Mesenchymal stem cell (in vitro differentiated cells and primary cell): Measurements from ENCODE around the gene C3orf20.

Experiments
- DNase-seq: peaks from one replicate; pipeline ENCODE4 v3.0.0-alpha.2; 2013
- H2AFZ ChIP-seq: one replicate; pipeline ENCODE4 v1.6.1; 2013; ENCODE audit warnings: low read depth, mild to moderate bottlenecking, control low read depth, inconsistent platforms, low read length, moderate library complexity
- H2AK5ac ChIP-seq: 2 replicates; pipeline ENCODE4 v1.6.1; 2013; ENCODE audit warnings: low read length, moderate library complexity, mild to moderate bottlenecking, inconsistent platforms; ENCODE audit not compliant: severe bottlenecking
- H2BK120ac ChIP-seq: one replicate; pipeline ENCODE4 v1.6.1; 2013; ENCODE audit warnings: low read depth, mild to moderate bottlenecking, inconsistent platforms, low read length, moderate library complexity
- H2BK12ac ChIP-seq, 2 experiments: one replicate each; pipeline ENCODE4 v1.6.1; 2013; ENCODE audit warnings: inconsistent platforms in 2 of 2, low read length in 2 of 2, mild to moderate bottlenecking in 2 of 2, moderate library complexity in 2 of 2, control low read depth in 1 of 2
- H2BK15ac ChIP-seq: one replicate; pipeline ENCODE4 v1.6.1; 2013; ENCODE audit warnings: mild to moderate bottlenecking, low read depth, inconsistent platforms; ENCODE audit not compliant: poor library complexity, severe bottlenecking
- H2BK5ac ChIP-seq: 2 replicates; pipeline ENCODE4 v1.6.1; 2013; ENCODE audit warnings: low read depth, mild to moderate bottlenecking, low read length, control low read depth, inconsistent platforms; ENCODE audit not compliant: poor library complexity, severe bottlenecking
- H3K14ac ChIP-seq, 2 experiments: one replicate each; pipeline ENCODE4 v1.6.1; 2013; ENCODE audit warnings: inconsistent platforms in 2 of 2, low read length in 2 of 2, control low read depth in 1 of 2, mild to moderate bottlenecking in 1 of 2, moderate library complexity in 1 of 2
- H3K18ac ChIP-seq, 2 experiments: one replicate each; pipeline ENCODE4 v1.6.1; 2013; ENCODE audit warnings: inconsistent platforms in 2 of 2, low read length in 2 of 2, control low read depth in 1 of 2, low read depth in 1 of 2, mild to moderate bottlenecking in 1 of 2
- H3K23ac ChIP-seq, 2 experiments: one replicate each; pipeline ENCODE4 v1.6.1; 2013; ENCODE audit warnings: inconsistent platforms in 2 of 2, low read length in 2 of 2, mild to moderate bottlenecking in 2 of 2, moderate library complexity in 2 of 2, control low read depth in 1 of 2
- H3K27ac ChIP-seq: 2 replicates; pipeline ENCODE4 v1.5.1; 2013; ENCODE audit warnings: mild to moderate bottlenecking, moderate library complexity, low read length, control low read depth, inconsistent platforms; ENCODE audit not compliant: poor library complexity, severe bottlenecking
- H3K27me3 ChIP-seq, 2 experiments: 2 replicates each; pipeline versions ENCODE4 v1.6.1 to v1.7.0; 2013; ENCODE audit warnings: low read length in 2 of 2, mild to moderate bottlenecking in 2 of 2, moderate library complexity in 2 of 2, control low read depth in 1 of 2, inconsistent platforms in 1 of 2; ENCODE audit not compliant: control insufficient read depth in 1 of 2, insufficient read depth in 1 of 2
- H3K36me3 ChIP-seq, 2 experiments: 2 replicates each; pipeline versions ENCODE4 v1.6.1 to v1.7.0; 2013; ENCODE audit warnings: low read length in 2 of 2, control low read depth in 1 of 2, inconsistent platforms in 1 of 2, low read depth in 1 of 2, mild to moderate bottlenecking in 1 of 2; ENCODE audit not compliant: insufficient read depth in 2 of 2, control insufficient read depth in 1 of 2
- H3K4ac ChIP-seq, 2 experiments: one replicate each; pipeline ENCODE4 v1.6.1; 2013; ENCODE audit warnings: inconsistent platforms in 2 of 2, low read length in 2 of 2, mild to moderate bottlenecking in 2 of 2, moderate library complexity in 2 of 2, control low read depth in 1 of 2, low read depth in 1 of 2
- H3K4me1 ChIP-seq: 2 replicates; pipeline ENCODE4 v1.6.1; 2013; ENCODE audit warnings: low read depth, low read length, control low read depth; ENCODE audit not compliant: control insufficient read depth, insufficient read depth
- H3K4me2 ChIP-seq: 2 replicates; pipeline ENCODE4 v1.6.1; 2013; ENCODE audit warnings: low read length, mild to moderate bottlenecking, inconsistent platforms; ENCODE audit not compliant: poor library complexity, severe bottlenecking
- H3K4me3 ChIP-seq, 2 experiments: 2 replicates each; pipeline versions ENCODE4 v1.5.1 to v1.7.0; 2013; ENCODE audit warnings: low read length in 2 of 2, mild to moderate bottlenecking in 2 of 2, control low read depth in 1 of 2, low read depth in 1 of 2; ENCODE audit not compliant: insufficient read depth in 1 of 2
- H3K79me1 ChIP-seq: replicated peaks from 2 replicates; pipeline ENCODE4 v1.6.1; 2013; ENCODE audit warnings: mild to moderate bottlenecking, control low read depth, low read length, inconsistent platforms; ENCODE audit not compliant: poor library complexity, severe bottlenecking
- H3K9ac ChIP-seq: 2 replicates; pipeline ENCODE4 v1.7.0; 2013; ENCODE audit warnings: mild to moderate bottlenecking, low read length, moderate library complexity
- H3K9me3 ChIP-seq: 2 replicates; pipeline ENCODE4 v1.7.0; 2013; ENCODE audit warnings: mild to moderate bottlenecking, low read length; ENCODE audit not compliant: control insufficient read depth
- H4K8ac ChIP-seq: one replicate; pipeline ENCODE4 v1.6.1; 2013; ENCODE audit warnings: inconsistent platforms, mild to moderate bottlenecking, low read length, moderate library complexity
- H4K91ac ChIP-seq: one replicate; pipeline ENCODE4 v1.6.1; 2013; ENCODE audit warnings: mild to moderate bottlenecking, low read length, inconsistent platforms
- WGBS: methylation state at CpG from one replicate; pipeline ENCODE4 v1.1.7; 2013; ENCODE audit warnings: mixed read lengths; 5-methylcytosine and 5-hydroxymethylcytosine counted together

C3orf20 gene

DNA sequence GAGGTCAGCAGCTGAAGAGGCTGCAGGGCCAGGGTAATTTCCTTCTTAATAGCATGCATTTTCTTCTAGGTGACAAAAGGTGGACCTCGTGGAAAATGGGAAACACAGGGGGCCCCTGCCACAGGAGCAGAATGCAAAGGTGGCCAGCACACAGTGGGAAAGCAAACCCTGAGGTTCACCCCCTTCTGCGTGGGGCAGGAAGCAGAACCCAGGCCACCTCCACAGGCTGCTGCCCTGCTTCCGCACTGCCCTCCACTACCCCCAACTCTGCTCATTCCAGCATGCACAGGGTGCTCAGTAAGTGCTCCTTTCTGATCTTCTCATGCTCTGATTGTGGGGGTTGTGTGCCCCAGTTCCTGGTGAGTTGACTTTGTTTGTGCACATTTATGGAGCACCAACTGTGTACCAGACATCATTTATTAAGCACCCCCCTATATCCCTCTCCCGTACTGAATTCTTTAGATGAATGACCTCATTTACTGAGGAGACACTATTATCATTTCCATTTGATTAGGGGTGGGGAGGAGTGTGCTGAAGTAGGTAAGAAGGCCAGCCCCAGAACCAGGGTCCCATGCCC lies 131.1 kb downstream of the C3orf20 start:
- DNase-seq = no peak
- no peak overlapping the region for H2BK5ac ChIP-seq
- no peak overlapping the region for H3K4me2 ChIP-seq
- no peak overlapping the region for H3K23ac ChIP-seq
- H3K18ac ChIP-seq = no peak overlapping the region
- H3K4me3 ChIP-seq = no peak overlapping the region
- H2AK5ac ChIP-seq = no peak overlapping the region
- no peak overlapping the region for H4K8ac ChIP-seq
- H4K91ac ChIP-seq = no peak overlapping the region
- no peak overlapping the region for H2BK15ac ChIP-seq
- H3K36me3 ChIP-seq = no peaks in the 10 kb centered on the region
- no peak overlapping the region for H2AFZ ChIP-seq
- no peak overlapping the region for H2BK12ac ChIP-seq
- no peak overlapping the region for H2BK120ac ChIP-seq
- no peak overlapping the region for H3K4ac ChIP-seq
- H3K27ac ChIP-seq = no peak overlapping the region
- H3K79me1 ChIP-seq = no peaks in the 10 kb centered on the region
- H3K9ac ChIP-seq = no peak overlapping the region
- WGBS = 57% methylated on average over 3 of the region's 4 CpGs
- peaks cover 65 to 84% of the 10 kb centered on the region in 2 experiments for H3K27me3 ChIP-seq
- H3K14ac ChIP-seq = no peak overlapping the region
- peaks cover 3% of the 10 kb centered on the region for H3K4me1 ChIP-seq
- no peaks in the 10 kb centered on the region for H3K9me3 ChIP-seq

DNA sequence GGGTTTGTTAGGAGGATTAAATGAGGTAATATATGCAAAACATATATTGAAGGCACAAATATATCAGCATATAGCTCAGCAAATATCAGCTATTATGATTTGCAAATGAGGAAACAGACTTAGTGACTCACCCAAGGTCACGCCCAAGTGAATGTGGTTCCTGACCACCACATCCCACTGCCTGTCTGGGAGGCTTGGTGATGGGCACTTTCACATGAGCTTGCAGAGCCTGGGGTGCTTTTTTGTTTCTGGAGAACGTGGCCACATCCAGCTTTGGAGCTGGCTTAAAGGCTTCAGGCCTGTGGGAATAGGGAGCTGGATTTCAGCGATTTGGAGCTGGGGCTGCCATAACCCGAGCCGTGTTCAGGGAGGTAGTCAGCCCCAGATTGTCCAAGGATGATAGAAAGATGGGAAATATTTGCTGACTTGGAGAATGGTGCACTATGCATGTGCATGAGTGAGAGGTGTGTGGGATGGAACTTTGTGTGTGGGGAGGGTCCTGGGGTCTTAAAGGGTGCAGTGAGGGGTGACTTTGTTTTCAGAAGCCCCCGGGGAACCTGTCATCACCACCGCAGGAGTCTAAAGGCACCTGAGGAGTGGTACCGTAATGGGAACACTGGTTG lies 131.8 kb downstream of the C3orf20 start:
- Histone ChIP-seq H4K91ac (no peak overlapping the region), H3K4ac (no peak overlapping the region), H2BK5ac (no peak overlapping the region), H3K18ac (no peak overlapping the region), H3K23ac (no peak overlapping the region), H3K27me3 (peaks cover 68 to 84% of the 10 kb centered on the region in 2 experiments), H3K4me1 (peaks cover 3% of the 10 kb centered on the region), H2AFZ (no peak overlapping the region), H2BK15ac (no peak overlapping the region), H3K27ac (no peak overlapping the region), H3K9ac (no peak overlapping the region), H2BK12ac (no peak overlapping the region), H2BK120ac (no peak overlapping the region), H3K4me3 (no peak overlapping the region), H3K9me3 (no peaks in the 10 kb centered on the region), H3K79me1 (no peaks in the 10 kb centered on the region), H2AK5ac (no peak overlapping the region), H3K4me2 (no peak overlapping the region), H3K36me3 (no peaks in the 10 kb centered on the region), H4K8ac (no peak overlapping the region), H3K14ac (no peak overlapping the region)
- DNase-seq = no peak
- 72% methylated on average over 8 of the region's 8 CpGs for WGBS

DNA sequence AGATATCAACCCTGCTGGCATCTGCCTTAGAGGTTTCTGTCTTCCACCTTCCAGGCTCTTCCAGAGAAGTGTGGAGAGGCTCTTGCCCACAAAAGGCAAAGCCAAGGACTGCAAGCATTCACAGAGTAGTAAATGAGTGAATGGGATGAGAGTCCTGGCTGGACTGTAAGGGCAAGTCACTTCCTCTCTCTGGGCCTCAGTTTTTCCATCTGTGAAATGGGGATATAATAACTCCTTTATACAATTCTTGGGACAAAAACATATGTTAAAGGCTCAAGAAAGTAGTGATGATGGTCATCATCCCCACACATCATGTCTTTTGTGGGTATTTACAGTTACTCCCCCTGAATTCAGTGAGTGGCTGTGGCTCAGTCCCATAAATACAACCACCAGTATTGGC lies 133.1 kb downstream of the C3orf20 start:
- no peak overlapping the region for H3K18ac ChIP-seq
- H3K36me3 ChIP-seq = no peaks in the 10 kb centered on the region
- H3K4me2 ChIP-seq = no peak overlapping the region
- no peak overlapping the region for H2AFZ ChIP-seq
- no peak overlapping the region for H3K9ac ChIP-seq
- H3K79me1 ChIP-seq = no peaks in the 10 kb centered on the region
- H2BK15ac ChIP-seq = no peak overlapping the region
- H2BK12ac ChIP-seq = no peak overlapping the region
- H2AK5ac ChIP-seq = no peak overlapping the region
- no peak overlapping the region for H3K23ac ChIP-seq
- H3K4me3 ChIP-seq = no peak overlapping the region
- H3K27me3 ChIP-seq = peaks cover 76 to 84% of the 10 kb centered on the region in 2 experiments
- no peak overlapping the region for H3K4ac ChIP-seq
- DNase-seq = no peak
- no peak overlapping the region for H2BK5ac ChIP-seq
- H3K9me3 ChIP-seq = no peaks in the 10 kb centered on the region
- no peak overlapping the region for H3K14ac ChIP-seq
- no peak overlapping the region for H4K91ac ChIP-seq
- H3K27ac ChIP-seq = no peak overlapping the region
- no peak overlapping the region for H2BK120ac ChIP-seq
- peaks cover 3% of the 10 kb centered on the region for H3K4me1 ChIP-seq
- H4K8ac ChIP-seq = no peak overlapping the region

DNA sequence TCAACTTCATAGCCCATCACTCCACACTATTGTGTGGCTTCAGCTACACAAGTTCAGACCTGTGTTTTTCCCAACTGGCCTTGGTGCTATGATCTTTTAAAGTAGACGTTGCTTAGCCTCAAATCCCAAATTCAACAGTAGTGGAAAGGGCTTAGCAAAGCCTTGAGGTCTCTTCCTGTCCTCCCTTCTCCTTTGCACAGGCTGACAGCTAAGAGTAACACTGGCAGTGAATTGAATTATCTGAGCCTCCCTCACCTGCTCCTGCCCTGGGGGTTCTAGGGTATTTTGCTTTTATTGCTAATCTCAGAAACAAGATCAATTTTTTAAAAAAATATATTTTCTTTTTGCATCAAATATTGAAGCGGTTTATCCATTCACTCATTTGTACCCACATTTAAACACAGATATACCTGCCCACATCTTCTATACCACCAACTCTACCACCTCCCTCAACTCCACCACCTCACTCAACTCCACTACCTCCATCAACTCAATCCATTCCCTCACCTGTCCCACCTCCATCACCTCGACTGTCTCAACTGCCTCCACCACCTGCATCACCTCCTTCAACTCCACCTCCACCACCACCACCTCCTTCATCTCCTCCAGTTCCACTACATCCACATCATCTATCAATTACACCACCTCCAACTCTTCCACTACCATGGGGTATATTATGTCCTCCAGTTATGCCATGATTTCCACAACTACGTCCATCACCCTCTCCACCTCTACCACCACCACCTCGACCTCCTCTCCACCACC lies 133.7 kb downstream of the C3orf20 start:
- no peak overlapping the region for H3K4me2 ChIP-seq
- no peak overlapping the region for H3K23ac ChIP-seq
- H3K27me3 ChIP-seq = peaks cover 80 to 84% of the 10 kb centered on the region in 2 experiments
- H3K4ac ChIP-seq = no peak overlapping the region
- no peak overlapping the region for H4K91ac ChIP-seq
- no peak overlapping the region for H3K27ac ChIP-seq
- H2BK5ac ChIP-seq = no peak overlapping the region
- no peak overlapping the region for H2BK15ac ChIP-seq
- no peaks in the 10 kb centered on the region for H3K79me1 ChIP-seq
- H3K14ac ChIP-seq = no peak overlapping the region
- H4K8ac ChIP-seq = no peak overlapping the region
- H3K18ac ChIP-seq = no peak overlapping the region
- no peak for DNase-seq
- 73% methylated on average over 5 of the region's 5 CpGs for WGBS
- H2AFZ ChIP-seq = no peak overlapping the region
- no peak overlapping the region for H2BK12ac ChIP-seq
- no peaks in the 10 kb centered on the region for H3K9me3 ChIP-seq
- H3K4me1 ChIP-seq = peaks cover 3% of the 10 kb centered on the region
- no peak overlapping the region for H3K4me3 ChIP-seq
- H3K9ac ChIP-seq = no peak overlapping the region
- no peak overlapping the region for H2BK120ac ChIP-seq
- H3K36me3 ChIP-seq = no peaks in the 10 kb centered on the region
- no peak overlapping the region for H2AK5ac ChIP-seq
